ENCODE data around the gene MYCBPAP. TPM values are rescaled to one million over a fixed set of nuclear protein-coding genes. Genes with fewer than 3 reads are reported as not detected.
A peak's percentile ranks its signal among the peaks of the same experiment; 100 is the strongest.

The MYCBPAP gene
- total RNA-seq, 4 donors from 2014 or later = 0.38 TPM; not detected in 3

DNA sequence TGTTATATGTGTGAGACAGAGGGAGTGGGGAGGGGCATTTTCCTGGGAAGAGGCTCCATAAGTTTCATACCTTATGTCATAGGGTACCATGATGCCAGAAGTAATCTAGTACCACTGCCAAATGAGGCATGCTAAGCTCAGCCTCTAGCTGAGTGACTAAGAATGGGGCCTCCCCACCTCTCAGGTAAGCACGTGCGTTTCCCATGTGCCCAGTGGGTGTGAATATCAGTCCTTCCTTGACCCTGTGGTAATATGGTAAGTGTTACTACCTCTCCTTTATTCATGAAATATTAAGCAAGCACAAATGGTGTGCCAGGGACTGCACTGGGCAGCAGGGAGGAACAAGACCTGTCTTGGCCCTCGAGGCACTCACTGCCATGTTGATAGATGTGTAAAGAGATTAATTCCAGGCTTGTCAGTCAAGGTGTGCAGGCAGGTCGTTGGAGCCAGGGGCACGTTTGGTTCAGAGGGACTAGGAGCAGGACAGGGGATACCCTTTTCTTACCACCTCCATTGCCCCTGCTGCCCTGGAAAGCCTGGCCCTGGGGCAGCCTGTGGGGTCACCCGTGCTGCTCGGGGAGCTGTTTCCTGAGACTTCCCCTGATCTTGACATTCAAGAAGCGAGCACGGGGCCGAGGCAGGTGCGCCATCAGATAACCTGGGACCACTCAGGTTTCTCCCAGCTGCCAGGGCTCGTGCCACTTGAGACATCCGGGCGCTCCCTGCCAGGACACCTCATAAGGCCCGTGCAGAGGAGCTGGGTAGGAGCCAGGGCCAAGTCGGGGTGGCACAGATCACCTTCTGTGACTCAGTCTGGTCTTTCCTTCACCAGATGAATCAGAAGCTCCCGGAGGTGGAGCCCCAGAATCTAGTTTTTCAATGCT is 20.8 kb upstream of the MYCBPAP start:
- Histone ChIP-seq H3K4me1 (peaks cover 5 to 30% (median 8%) of the 10 kb centered on the region in 3 donors), H3K9me3 (no peaks in the 10 kb centered on the region), H3K36me3 (peaks cover 0 to 41% (median 10%) of the 10 kb centered on the region in 3 donors), H3K4me3 (no peak overlapping the region), H3K27ac (peak overlapping the region; percentile 5 to 79 (median 54)), H3K27me3 (no peaks in the 10 kb centered on the region)
- 39 to 48% methylated on average over 7 to 9 of the region's 17 CpGs for WGBS, 2 donors
- intact Hi-C loops (cut with DNase I) = loop anchor here (10.0 kb wide), 1 partner anchor 137 kb away; no protein-coding TSS in a partner anchor
- no peak for TF ChIP-seq POLR2A (IDR thresholded peaks at IDR 0.05)
- TF ChIP-seq, protein P1, sequence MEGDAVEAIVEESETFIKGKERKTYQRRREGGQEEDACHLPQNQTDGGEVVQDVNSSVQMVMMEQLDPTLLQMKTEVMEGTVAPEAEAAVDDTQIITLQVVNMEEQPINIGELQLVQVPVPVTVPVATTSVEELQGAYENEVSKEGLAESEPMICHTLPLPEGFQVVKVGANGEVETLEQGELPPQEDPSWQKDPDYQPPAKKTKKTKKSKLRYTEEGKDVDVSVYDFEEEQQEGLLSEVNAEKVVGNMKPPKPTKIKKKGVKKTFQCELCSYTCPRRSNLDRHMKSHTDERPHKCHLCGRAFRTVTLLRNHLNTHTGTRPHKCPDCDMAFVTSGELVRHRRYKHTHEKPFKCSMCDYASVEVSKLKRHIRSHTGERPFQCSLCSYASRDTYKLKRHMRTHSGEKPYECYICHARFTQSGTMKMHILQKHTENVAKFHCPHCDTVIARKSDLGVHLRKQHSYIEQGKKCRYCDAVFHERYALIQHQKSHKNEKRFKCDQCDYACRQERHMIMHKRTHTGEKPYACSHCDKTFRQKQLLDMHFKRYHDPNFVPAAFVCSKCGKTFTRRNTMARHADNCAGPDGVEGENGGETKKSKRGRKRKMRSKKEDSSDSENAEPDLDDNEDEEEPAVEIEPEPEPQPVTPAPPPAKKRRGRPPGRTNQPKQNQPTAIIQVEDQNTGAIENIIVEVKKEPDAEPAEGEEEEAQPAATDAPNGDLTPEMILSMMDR (IDR thresholded peaks at IDR 0.05) = no peak
- DNase-seq = no peak

DNA sequence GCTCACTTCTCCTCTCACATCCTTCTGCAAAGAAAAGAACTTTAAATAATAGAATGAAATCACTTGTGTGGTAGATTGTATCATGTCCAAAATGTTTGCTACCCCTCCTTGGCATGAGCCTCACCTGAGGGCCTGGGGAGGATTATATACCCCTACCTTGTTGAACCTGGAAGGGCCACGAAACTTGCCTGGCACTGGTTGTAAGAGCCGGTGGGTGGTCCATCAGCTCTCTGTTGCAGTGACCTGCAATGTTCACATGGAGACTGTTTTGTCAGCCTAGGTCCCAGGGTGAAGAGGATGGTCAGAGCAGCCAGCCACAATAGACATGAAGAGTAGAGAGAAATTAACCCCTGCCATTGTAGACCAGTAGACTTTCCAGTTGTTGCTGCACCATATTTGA is 19.4 kb upstream of the MYCBPAP start:
- intact Hi-C loops (cut with DNase I) = loop anchor here (10.0 kb wide), 1 partner anchor 136 kb away; no protein-coding TSS in a partner anchor
- H3K4me1 ChIP-seq = peaks cover 5 to 20% (median 5%) of the 10 kb centered on the region in 3 donors
- H3K36me3 ChIP-seq = peaks cover 0 to 33% (median 7%) of the 10 kb centered on the region in 3 donors
- no peaks in the 10 kb centered on the region for H3K9me3 ChIP-seq
- no peak overlapping the region for H3K4me3 ChIP-seq
- WGBS, 2 donors = 92 to 100% methylated on average over 2 of the region's 2 CpGs
- TF ChIP-seq, protein P1 (IDR thresholded peaks at IDR 0.05) = no peak
- no peak for TF ChIP-seq POLR2A (IDR thresholded peaks at IDR 0.05)
- H3K27me3 ChIP-seq = no peaks in the 10 kb centered on the region
- DNase-seq = no peak
- H3K27ac ChIP-seq = no peak overlapping the region

DNA sequence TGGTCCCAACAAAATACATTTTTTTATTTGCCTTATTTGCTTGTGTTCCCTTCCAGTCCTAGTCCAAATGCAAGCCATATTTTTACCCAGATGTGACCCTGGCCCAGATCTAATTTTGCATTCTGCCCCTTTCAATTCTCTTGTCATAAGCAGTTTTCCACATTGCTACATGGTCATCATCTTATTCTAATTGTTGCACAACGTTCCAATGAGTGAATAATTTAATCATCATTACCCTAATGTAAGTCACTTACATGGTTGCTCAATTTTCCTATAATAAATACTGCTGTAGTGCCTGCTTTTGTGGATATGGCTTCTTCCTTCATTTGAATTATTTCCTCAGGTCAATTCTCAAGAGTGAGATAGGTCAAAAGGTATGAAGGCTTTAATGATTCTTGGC is 16.7 kb upstream of the MYCBPAP start:
- H3K27me3 ChIP-seq = no peaks in the 10 kb centered on the region
- TF ChIP-seq, protein P1 (IDR thresholded peaks at IDR 0.05) = no peak
- TF ChIP-seq POLR2A (IDR thresholded peaks at IDR 0.05) = no peak
- no peak overlapping the region for H3K4me3 ChIP-seq
- no peak overlapping the region for H3K27ac ChIP-seq
- intact Hi-C loops (cut with DNase I) = no loop called here
- DNase-seq = no peak
- H3K9me3 ChIP-seq = no peaks in the 10 kb centered on the region
- 19 to 21% methylated on average over 1 of the region's 1 CpG for WGBS, 2 donors
- peaks cover 0 to 10% (median 0%) of the 10 kb centered on the region in 3 donors for H3K36me3 ChIP-seq
- peaks cover 5 to 20% (median 5%) of the 10 kb centered on the region in 3 donors for H3K4me1 ChIP-seq

DNA sequence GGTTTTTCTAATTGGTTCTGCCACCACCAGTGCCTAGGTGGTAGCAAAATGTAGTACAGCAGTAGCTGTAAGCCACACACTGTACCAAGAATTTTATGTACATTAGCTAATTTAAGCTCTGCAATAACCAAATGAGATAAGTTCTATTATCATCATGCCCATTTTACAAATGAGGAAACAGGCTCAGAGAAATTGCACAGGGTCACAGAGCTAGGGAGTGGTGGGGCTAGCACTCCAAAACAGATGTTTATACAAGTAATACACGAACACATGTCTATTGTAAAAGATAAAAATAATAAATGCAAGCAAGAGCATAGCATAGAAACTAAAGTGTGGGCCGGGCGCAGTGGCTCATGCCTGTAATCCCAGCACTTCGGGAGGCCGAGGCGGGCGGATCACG is 16.0 kb upstream of the MYCBPAP start:
- no peak for TF ChIP-seq POLR2A (IDR thresholded peaks at IDR 0.05)
- TF ChIP-seq, protein P1 (IDR thresholded peaks at IDR 0.05) = no peak
- intact Hi-C loops (cut with DNase I) = no loop called here

GRCh38 chr17:50493744-50494143 is 14.5 kb upstream of the MYCBPAP start:
- H3K27ac ChIP-seq = no peak overlapping the region
- no peak overlapping the region for H3K4me3 ChIP-seq
- H3K36me3 ChIP-seq = no peaks in the 10 kb centered on the region
- intact Hi-C loops (cut with DNase I) = no loop called here
- peaks cover 0 to 12% (median 0%) of the 10 kb centered on the region in 3 donors for H3K4me1 ChIP-seq
- TF ChIP-seq, protein P1 (IDR thresholded peaks at IDR 0.05) = no peak
- TF ChIP-seq POLR2A (IDR thresholded peaks at IDR 0.05) = no peak
- 38 to 51% methylated on average over 3 of the region's 3 CpGs for WGBS, 2 donors
- H3K9me3 ChIP-seq = no peaks in the 10 kb centered on the region
- no peaks in the 10 kb centered on the region for H3K27me3 ChIP-seq
- DNase-seq = no peak

More for the DNA sequence above, 16.0 kb upstream of the MYCBPAP start:
- H3K36me3 ChIP-seq = peaks cover 0 to 2% (median 0%) of the 10 kb centered on the region in 3 donors
- no peaks in the 10 kb centered on the region for H3K27me3 ChIP-seq
- no peaks in the 10 kb centered on the region for H3K9me3 ChIP-seq
- WGBS, 2 donors = 81 to 87% methylated on average over 8 of the region's 8 CpGs
- H3K4me3 ChIP-seq = no peak overlapping the region
- no peak for DNase-seq
- H3K27ac ChIP-seq = no peak overlapping the region
- peaks cover 5 to 15% (median 5%) of the 10 kb centered on the region in 3 donors for H3K4me1 ChIP-seq
